Sigmoid colon (tissue), 4 donors: ENCODE data around the gene GALNT13.

ENCODE experiments used
- EP300 ChIP-seq, 4 donors: sonication (generic); formaldehyde crosslinking; IDR thresholded peaks; one replicate each; pipeline ENCODE4 v1.6.1; 2017; ENCODE audit warnings: antibody characterized with exemption in 4 of 4
- POLR2A ChIP-seq, 2 donors: fragments of 450-650 bp; IDR thresholded peaks; one replicate each; pipeline ENCODE4 v1.6.1; 2016; ENCODE audit warnings: antibody characterized with exemption in 2 of 2, mild to moderate bottlenecking in 2 of 2, moderate library complexity in 2 of 2
- TF ChIP-seq, protein P1 (sequence below), 4 experiments: fragments of 450-650 bp in 3 of 4; fragments of 200-600 bp in 1 of 4; IDR thresholded peaks; one replicate each; pipeline ENCODE4 v1.5.1; 2016 to 2019; ENCODE audit warnings: antibody characterized with exemption in 4 of 4, mild to moderate bottlenecking in 3 of 4, moderate library complexity in 2 of 4

- TF ChIP-seq, protein P1, sequence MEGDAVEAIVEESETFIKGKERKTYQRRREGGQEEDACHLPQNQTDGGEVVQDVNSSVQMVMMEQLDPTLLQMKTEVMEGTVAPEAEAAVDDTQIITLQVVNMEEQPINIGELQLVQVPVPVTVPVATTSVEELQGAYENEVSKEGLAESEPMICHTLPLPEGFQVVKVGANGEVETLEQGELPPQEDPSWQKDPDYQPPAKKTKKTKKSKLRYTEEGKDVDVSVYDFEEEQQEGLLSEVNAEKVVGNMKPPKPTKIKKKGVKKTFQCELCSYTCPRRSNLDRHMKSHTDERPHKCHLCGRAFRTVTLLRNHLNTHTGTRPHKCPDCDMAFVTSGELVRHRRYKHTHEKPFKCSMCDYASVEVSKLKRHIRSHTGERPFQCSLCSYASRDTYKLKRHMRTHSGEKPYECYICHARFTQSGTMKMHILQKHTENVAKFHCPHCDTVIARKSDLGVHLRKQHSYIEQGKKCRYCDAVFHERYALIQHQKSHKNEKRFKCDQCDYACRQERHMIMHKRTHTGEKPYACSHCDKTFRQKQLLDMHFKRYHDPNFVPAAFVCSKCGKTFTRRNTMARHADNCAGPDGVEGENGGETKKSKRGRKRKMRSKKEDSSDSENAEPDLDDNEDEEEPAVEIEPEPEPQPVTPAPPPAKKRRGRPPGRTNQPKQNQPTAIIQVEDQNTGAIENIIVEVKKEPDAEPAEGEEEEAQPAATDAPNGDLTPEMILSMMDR (IDR thresholded peaks at IDR 0.05), result no peak
- no peak for TF ChIP-seq POLR2A (IDR thresholded peaks at IDR 0.05)
- no peak for TF ChIP-seq EP300 (IDR thresholded peaks at IDR 0.05)
Measured at GRCh38 chr2:154427453-154427852, 555.7 kb downstream of the GALNT13 start.
